NCI-H146 treated with DMSO at 0.1 percent for 48 hours (cell line): Measurements from ENCODE around the gene FAF1.
A peak's percentile ranks its signal among the peaks of the same experiment; 100 is the strongest.
"Not testable (repeated sequence)": the region's sequence is repeated elsewhere in the genome, so short reads cannot be mapped to it uniquely, and the experiment has no call there.

ENCODE experiments used
- DNase-seq: peaks from one replicate; lab custom pipeline; 2025; ENCODE audit not compliant: unreplicated experiment; lab: John Stamatoyannopoulos, UW

The FAF1 gene

DNA sequence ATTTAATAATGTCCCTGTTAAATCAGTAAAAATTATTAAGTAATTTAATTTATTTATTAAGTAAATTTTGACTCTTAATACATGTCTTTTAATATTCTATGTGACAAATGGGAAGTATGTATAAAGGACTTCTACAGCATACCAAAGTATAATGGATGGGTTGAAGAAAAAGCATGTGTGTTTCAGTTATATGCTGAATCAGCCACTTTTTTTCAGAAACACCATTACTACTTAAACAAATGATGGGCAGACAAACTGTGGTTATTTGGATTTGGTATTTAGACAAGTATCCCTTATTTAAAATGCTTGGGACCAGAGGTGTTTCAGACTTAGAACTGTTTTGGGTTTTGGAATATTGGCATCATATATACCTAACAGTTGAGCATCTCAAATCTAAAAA lies 360.5 kb downstream of the FAF1 start:
- DNase-seq, result no peak

DNA sequence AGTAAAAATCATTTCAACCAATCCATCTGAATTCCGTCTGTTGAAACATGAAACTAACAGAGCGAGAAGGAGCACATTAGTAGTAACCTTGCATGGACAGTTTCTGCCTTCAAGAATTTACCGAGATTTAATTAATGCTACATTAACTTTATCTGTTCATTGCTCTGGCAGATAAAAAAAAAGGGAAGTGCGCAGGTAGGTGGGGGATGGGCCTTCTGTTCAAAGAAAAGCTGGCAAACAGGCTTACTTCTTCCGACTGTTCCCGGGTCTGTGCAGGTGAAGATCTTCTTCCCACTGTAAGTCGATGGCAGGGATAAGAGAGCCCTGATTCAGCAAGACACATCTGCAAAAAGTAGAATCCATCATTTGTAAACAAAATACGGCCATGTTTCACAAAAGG lies 364.2 kb downstream of the FAF1 start:
- DNase-seq, result no peak

DNA sequence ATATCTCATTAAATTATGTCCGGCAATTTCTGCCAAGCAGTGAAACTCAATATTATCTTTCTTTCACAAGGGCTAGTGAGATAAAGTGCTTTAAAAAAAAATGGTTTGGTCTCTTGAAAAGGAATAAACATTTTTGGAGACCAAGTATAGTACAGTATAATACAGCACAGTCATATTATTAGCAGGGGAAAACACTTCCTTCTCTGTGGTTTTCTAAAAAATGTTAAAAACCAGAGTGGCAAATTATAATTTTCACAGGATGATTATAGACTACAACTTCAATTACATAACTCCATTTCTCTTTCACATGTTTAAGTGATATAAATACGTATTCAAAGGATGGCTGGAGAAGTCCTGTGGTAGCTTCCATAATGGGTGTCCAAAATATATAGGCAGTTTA lies 366.6 kb downstream of the FAF1 start:
- no peak for DNase-seq

DNA sequence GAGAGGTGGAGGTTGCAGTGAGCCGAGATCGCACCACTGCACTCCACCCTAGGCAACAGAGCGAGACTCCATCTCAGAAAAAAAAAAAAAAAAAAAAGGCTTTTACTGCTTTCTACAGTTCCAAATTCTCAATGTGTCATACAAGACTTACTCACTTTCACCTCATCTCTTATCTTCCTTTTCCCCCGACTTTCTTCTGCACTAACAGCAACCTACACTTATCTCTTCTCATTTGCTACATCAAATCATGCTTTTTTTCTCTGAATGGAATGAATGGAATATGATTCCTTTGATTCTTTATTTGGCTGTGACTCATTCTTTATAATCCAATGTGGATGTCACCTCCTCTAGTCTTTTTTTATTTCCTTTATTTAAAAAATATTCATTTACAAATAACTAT lies 368.5 kb downstream of the FAF1 start:
- DNase-seq, result no peak

DNA sequence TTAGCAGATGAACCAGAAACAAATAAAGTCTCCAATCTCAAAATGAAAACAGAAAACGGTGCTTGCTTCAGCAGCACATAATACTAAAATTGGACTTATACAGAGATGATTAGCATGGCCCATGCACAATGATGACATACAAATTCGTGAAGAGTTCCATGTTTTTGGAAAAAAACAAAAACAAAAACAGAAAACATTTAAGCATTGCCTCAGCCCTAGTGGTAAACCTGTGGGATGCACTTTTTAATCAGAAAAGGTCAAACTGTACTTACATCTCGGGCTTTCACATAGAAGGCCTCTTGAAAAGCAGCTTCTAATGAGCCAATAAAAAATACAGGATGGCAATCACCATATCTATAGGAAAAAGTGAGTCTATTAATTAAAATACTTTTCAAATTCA lies 377.7 kb downstream of the FAF1 start:
- DNase-seq, result no peak

DNA sequence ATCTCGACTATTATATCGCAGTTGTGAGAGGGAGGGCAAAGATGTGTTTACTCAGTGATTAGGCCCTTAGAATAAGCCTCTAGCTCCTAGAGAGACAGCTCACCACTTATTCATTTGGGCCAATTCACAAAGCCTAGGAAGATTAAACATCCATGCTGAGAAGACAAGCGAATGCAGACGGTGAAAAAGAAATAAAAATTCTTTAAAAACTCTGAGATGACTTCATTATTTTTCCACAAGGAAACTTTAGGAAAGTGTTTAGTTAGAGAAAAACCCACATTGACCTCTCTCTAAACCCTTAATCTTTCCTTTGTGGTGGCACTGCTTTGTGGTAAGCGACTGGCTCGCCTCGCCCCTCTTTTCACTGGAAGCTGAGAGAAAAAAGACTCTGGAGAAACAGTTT lies 390.0 kb downstream of the FAF1 start:
- peak; percentile 60 for DNase-seq

DNA sequence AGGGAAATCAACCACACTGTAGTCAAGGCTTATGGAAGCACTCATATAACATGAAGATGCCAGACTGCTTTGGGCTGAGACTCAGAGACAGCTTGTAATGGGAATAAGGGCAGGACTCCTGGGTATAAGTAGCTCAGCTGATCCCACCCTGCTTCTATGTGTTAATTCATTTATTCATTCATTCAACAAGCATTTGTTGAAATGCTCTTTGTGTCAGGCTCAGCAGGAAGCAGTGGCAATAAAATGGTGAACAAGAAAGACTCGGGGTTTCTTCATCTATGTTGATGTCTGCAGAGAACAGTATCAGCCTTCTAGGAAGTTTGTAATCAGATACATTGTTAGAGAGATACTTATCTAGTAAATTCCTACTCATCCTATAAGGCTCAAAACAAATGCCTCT lies 391.3 kb downstream of the FAF1 start:
- no peak for DNase-seq

DNA sequence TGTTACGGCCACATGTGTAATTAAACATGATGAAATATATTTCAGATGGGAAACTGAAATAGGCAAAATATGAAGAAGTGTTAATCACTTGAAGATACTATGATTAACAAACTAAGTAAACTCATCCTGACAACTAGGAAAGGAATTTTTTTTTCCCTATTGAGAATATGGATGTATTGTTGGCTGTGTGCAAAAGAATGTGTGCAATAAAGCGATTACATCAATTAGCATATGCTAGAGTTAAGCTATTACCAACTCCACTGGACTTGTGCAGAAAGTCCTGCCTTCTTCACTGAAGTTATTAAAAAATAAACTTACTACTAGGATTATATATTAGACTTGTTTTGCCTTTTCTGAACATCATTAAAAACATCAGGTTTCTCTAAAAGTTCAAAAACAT lies 393.7 kb downstream of the FAF1 start:
- no peak for DNase-seq

DNA sequence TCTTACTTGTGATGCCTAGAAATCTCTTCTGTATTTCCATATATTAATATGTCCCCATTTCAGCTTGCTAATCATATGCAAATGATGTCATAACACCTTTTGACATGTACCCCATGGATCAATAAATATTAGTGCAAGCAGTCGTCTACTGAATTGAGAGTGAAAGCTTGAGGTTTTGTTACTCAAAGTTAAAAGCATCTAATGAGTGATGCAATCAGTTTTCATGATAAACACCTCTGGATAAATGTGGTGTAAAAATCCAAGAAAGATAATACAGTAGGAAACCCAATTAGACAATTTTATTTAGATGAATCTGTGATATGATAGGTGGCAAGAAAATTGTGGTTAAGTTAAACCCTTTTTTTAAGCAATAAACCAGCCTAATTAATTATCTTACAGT lies 395.6 kb downstream of the FAF1 start:
- DNase-seq, result no peak

DNA sequence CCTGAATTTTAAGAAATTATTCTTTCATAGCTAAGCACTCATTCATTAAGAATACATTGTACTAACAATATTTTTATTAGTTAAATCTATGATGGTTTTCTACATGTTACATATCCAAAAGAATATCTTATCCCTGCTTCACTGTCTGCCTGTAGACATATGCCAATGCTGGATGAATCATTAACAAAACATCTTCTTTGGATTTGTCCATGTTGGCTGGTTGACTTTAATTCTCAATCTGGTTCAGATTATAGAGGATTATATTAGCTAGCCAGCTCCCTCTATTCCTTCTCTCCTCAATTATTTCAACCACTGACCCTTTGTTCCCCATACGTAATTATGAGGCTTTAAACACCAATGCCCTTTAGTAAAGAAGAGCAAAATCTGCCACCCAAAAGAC lies 398.0 kb downstream of the FAF1 start:
- DNase-seq, result no peak

DNA sequence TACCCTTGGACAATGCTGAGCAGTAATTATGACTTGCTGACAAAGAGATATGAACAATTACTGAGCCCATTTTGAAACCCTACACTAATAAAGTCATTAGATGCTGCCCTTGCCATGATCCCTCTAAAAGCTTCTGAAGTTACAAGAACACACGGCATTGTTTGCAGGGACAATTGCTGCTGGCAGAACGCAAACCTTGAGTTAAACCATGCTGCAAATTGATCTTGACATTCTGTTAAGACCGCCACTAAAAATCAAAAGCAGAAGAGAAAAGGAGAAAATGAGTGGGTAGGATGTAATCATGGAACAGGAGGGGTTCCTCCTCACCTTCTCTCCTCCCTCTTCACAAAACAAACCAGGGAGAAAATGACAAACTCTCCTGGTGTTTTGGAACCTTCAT lies 400.6 kb downstream of the FAF1 start:
- peak; percentile 84 for DNase-seq

DNA sequence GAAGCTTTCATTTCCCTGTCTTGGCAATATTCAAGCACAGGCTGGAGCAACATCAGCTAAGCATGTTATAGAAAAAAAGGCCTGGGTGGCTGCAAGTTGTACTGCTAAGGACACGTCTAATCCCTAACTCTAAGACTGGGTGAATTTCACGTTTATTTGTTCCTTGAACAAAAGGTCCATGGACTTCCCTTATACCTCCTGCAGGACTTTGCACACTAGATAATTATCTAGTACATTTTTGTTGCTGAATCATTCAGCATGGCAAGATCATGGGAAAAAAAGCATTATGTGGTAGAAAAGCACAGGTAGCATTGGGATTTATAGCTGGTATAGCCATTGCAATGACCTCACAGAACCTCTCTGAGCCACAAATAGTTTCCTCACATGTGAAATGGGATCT lies 406.1 kb downstream of the FAF1 start:
- DNase-seq, result no peak

DNA sequence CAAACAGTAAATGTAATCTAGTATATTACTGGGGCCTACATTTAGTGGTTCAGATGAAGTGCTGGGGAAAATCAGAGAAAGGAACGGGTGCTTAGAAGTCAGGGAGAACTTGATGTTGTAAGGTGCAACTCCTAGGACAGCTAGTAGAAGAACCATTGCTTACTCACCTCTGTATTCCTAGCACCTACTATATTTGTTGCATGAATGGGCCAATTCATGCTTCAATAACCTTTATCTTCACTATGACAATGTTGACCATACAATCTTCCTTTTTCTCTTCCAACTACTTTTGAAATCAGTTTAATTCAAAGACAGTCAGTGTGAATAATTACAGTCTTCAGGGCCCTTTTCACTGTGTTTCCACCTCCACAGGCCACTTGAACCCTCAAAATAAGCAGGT lies 411.8 kb downstream of the FAF1 start:
- no peak for DNase-seq

DNA sequence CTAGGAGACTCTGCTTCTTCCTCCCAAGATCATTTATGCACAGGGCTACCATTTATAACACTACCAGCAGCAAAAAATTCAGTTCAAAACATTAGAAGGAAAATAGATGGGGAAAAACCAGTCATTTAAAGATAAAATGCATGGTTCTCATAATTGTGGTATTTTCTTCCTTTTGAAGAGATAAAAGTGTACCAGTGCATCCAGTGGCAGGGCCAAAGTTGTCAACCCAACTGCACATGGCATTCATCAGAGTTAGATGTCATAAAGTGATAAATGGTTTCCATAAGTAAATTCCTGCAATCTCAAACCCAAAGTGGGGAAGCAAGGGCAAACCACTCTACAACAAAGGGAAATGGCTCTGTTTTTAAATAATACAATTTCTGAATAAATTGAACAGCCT lies 417.7 kb downstream of the FAF1 start:
- DNase-seq, result no peak

DNA sequence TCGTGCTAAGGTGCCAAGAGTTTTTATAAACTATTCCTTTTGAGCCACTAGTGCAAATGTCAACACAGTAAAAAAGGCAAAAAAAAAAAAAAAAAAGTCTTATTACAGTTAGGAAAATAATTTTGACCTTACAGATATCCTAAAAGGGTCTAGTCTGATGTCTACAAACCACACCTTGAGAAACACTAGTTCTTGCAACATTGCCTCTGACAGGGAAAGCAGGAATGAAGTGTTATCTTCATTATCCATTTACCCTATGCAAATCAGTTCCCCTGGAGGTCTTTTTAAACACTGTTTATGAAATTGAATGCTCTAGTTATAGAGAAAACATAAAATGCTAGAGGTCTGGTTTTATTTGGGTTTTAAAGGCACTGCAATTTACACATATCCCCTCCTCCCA lies 421.6 kb downstream of the FAF1 start:
- no peak for DNase-seq

DNA sequence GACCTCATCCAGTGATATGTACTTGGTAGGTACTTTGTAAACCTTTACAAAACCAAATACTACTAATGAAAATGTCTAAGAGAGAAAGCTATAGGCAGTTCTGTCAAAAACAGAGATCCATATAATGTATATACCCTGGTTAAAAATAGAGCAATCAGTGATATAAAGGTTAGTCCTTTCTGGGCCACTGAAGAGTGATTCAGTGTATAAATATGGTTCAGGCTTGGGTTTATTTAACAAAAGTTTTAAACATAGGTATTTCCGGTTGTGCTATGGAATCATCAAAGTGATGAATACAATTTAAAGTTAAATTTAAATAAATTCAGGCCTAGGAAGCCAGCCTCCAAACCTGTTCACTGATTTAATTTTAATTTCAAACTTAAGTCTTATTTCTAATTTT lies 428.5 kb downstream of the FAF1 start:
- no peak for DNase-seq

DNA sequence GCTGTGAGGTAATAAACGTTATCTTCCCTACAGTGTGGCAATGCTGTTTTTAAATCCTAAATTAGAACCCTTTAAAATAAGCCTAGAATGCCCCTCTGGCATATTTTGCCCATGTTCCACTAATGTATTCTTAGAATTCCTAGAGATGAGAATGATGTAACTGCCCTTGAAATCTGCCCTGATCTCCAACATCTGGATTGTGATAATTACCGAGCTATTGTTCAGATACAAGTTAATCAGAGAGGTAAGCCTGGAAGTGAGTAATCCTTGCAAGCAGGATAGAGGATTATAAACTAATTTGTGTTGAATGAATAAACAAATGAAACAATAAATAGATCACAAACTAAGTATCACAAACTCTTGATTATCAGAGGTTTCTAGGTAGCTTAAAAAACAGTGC lies 429.0 kb downstream of the FAF1 start:
- no peak for DNase-seq

DNA sequence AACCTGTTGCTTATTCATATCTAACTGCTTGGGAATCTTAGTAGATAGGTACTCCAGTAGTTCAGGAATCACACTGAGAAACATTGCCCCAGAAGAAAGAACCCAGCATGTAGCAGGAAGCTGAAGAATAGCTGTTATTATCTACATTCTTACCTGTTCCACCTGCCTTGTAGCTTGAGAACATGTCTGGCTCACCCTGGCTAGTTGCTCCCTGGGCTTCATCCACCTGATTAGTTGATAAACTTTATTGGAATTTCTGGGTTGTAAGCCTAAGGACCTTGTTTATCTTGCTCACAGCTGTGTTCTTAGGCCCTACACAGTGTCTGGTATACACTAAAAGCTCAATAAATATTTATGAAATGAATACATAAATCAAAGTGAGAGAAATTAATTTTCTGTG lies 430.6 kb downstream of the FAF1 start:
- DNase-seq, result peak; percentile 47

DNA sequence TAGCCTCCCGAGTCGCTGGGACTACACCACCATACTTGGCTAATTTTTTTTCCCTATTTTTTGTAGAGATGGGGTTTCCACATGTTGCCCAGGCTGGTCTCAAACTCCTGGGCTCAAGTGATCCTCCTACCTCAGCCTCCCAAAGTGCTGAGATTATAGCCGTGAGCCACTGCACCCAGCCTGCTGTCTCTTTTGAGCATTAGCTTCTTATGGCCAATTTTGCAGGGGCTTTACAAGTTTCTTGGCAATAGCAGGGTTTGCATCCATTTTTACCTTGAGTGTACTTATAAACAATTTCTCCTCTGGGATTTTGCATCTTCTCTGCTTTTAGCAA lies 432.1 kb downstream of the FAF1 start:
- DNase-seq, result not testable (repeated sequence)

DNA sequence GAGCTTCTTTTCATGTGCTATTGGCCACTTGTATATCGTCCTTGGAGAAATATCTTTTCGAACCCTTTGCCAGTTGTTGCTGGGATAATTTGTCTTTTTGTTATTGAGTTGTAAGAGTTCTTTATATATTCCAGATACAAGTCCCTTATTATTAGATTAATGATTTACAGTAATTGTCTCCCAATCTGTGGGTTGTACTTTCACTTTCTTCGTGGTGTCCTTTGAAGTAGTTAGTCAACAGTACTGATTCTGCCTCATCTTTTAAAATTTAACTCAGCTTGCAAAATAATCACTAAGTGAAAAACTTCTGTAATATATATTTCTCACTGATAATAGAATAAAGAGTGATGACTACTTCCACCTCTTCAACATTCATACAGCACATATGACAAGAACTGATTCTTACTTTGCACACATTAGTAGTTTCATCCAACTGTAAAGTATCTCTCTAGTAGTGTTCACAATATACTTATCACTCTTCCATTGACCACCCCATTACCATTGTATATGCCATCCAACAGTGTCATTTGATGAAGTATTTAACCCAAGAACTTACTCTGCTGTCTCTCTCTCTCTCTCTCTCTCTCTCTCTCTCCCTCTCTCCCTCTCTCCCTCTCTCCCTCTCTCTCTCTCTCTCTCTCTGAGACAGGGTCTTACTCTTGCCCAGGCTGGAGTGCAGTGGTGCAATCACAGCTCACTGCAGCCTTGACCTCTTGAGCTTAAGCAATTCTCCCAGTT lies 432.6 kb downstream of the FAF1 start:
- DNase-seq, result no peak

DNA sequence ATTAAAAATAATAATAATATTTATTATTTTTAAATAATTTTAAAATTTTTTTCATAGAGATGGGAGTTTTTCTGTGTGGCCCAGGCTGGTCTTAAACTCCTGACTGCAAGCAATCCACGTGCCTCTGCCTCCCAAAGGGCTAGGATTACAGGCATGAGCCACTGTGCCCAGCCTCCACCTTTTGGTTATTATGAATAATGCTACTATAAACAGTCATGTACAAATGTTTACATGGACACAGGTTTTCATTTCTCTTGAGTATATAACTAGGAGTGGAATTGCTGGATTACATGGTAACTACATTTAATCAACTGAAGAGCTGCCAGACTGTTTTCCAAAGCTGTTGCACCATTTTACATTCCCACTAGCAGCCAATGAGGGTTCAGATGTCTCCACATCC lies 433.6 kb downstream of the FAF1 start:
- no peak for DNase-seq

DNA sequence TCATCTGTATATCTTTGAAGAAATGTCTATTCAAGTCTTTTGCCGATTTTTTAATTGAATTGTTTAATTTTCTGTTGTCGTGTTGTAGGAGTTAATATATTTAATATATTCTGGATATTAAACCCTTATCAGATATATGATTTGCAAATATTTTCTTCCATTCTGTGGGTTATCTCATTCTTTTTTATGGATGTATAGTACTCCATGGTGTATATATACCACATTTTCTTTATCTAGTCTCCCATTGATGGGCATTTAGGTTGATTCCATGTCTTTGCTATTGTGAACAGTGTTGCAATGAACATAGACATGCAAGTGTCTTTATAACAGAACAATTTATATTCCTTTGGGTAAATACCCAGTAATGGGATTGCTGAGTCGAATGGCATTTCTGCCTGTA lies 436.5 kb downstream of the FAF1 start:
- no peak for DNase-seq

DNA sequence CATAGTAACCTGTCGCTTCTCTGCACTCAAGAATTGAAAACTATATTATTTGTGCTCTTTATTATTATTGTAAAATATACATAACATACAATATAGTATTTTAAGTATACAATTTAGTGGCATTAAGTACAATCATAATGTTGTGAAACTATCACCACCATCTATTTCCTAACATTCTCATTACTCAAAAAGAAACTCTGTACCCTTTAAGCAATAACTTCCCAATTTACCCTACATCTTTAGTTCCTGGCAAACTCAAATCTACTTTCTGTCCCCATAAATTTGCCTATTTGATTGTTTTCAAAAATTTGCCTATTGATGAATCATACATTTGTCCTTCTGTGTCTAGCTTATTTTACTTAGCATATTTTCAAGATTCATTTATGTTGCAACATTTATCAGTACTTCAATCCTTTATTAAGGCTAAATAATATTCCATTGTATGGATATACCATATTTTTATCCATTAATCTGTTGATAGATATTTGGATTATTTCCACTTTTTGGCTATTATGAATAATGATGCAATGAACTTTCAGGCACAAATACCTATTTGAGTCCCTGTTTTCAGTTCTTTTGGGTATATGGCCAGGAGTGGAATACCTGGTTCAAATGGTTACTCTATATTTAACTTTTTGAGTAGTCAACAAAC lies 437.2 kb downstream of the FAF1 start:
- DNase-seq, result no peak
